ENCODE measurements around the gene PGM2L1.

PGM2L1 gene

DNA sequence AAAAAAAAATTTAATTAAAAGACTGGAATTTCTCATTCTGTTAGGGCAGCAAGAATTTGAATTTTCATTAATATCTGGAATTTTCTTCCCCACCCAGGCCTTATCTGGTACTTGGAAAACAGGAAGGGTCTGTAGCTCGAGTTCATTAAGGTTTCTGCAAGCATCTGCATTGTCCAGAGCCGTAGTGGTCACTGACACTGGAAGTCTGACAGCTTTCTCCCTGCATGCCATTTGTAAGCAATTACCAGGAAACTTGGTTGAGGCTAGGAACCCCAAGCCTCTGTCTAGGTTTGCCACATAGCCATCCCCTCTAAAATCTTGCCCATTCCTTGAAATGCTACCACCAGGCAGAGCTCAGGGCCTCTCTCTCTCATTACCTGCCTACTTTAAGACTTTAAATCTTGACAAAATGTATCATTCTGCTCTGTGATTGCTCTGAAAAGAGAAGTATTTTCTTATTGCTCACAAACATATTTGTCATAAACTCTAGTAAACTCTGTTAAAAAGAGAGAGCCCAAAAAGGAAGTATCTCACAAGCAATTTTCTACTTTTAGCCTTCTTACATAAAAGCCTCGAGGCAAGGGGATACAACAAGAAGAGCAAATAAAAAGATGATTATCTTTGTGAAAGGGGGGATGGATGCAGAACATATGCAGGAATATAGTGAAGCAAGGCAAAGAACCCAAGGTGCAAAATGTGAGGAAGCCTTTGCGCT is 5.5 kb upstream of the PGM2L1 start:
- Histone ChIP-seq H3K4me3 (ENCODE audit: insufficient read depth, low read depth, low read length) (no peak overlapping the region), H3K36me3 (ENCODE audit: control insufficient read depth, insufficient read depth, low read length) (no peaks in the 10 kb centered on the region), H3K9me3 (ENCODE audit: control insufficient read depth, low read length) (no peaks in the 10 kb centered on the region), H3K27me3 (ENCODE audit: control insufficient read depth, insufficient read depth, low read length, poor library complexity, severe bottlenecking) (no peaks in the 10 kb centered on the region), H3K4me1 (ENCODE audit: control insufficient read depth, insufficient read depth, low read length) (no peaks in the 10 kb centered on the region), H3K27ac (ENCODE audit: insufficient read depth, low read depth, low read length, poor library complexity, severe bottlenecking) (no peak overlapping the region)
- 90 to 92% methylated on average over 4 of the region's 4 CpGs for WGBS, 2 experiments

DNA sequence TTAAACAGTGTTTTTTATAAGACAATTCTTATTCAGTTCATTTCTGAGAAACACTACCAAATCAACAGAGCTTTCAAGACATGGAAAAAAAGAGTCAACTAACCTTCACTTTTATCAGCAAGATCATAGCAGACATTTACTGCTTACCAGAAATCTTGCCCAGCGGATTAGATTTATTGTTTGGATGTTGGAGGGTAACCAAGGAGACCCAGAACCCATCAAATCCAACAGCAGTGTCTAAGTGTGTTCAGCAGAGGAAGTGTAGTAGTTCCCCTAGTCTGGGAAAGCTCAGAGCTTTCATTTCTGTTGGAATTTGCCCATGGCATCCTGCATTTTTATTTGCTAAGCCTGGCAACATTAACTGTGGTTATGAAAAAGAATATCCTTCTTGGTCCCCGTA is 2.4 kb upstream of the PGM2L1 start:
- Histone ChIP-seq H3K36me3 (ENCODE audit: control insufficient read depth, insufficient read depth, low read length) (no peaks in the 10 kb centered on the region), H3K4me1 (ENCODE audit: control insufficient read depth, insufficient read depth, low read length) (no peaks in the 10 kb centered on the region), H3K27me3 (ENCODE audit: control insufficient read depth, insufficient read depth, low read length, poor library complexity, severe bottlenecking) (no peaks in the 10 kb centered on the region), H3K4me3 (ENCODE audit: insufficient read depth, low read depth, low read length) (no peak overlapping the region), H3K27ac (ENCODE audit: insufficient read depth, low read depth, low read length, poor library complexity, severe bottlenecking) (no peak overlapping the region), H3K9me3 (ENCODE audit: control insufficient read depth, low read length) (no peaks in the 10 kb centered on the region)
- 94 to 100% methylated on average over 1 to 2 of the region's 2 CpGs for WGBS, 2 experiments

DNA sequence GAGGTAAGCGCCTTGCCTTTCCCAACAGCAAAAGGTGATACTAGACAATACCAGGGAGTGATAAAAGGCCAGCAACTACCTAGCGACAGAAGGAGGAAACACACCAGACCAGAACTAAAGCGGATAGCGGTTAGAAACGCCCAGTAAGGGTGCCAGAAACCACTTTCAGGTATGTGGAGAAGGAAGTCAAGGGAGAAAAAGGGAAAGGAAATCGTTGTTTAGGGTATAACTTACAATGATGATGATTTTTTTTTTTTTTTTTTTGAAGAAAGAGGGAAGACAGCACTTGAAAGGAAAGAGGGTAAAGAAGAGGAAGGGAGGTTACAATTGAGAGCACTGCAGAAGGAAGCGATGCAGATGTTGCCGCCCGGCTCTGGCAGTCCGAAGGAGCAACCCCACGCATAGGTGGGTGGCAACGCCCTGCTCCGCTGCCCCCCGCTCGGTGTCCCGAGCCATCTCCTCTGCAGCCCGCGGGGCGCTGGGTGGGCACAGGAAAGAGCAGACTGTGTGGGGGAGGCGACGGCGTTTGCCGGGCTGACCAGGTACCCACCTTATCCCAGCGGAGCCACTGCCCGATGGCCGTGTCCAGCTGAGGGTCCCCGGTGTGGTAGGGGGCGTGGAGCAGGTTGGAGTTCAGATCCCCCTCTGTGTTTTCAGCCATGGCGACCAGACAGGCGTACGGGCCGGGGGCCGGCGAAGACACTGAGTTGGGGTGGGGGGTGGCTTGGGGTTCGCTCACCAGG is 561 bp downstream of the PGM2L1 start:
- peak overlapping the region; percentile 79 for H3K4me3 ChIP-seq (ENCODE audit: insufficient read depth, low read depth, low read length)
- H3K4me1 ChIP-seq (ENCODE audit: control insufficient read depth, insufficient read depth, low read length) = no peaks in the 10 kb centered on the region
- no peaks in the 10 kb centered on the region for H3K36me3 ChIP-seq (ENCODE audit: control insufficient read depth, insufficient read depth, low read length)
- no peaks in the 10 kb centered on the region for H3K27me3 ChIP-seq (ENCODE audit: control insufficient read depth, insufficient read depth, low read length, poor library complexity, severe bottlenecking)
- no peaks in the 10 kb centered on the region for H3K9me3 ChIP-seq (ENCODE audit: control insufficient read depth, low read length)
- 1 to 2% methylated on average over 35 of the region's 35 CpGs for WGBS, 2 experiments
- no peak overlapping the region for H3K27ac ChIP-seq (ENCODE audit: insufficient read depth, low read depth, low read length, poor library complexity, severe bottlenecking)

DNA sequence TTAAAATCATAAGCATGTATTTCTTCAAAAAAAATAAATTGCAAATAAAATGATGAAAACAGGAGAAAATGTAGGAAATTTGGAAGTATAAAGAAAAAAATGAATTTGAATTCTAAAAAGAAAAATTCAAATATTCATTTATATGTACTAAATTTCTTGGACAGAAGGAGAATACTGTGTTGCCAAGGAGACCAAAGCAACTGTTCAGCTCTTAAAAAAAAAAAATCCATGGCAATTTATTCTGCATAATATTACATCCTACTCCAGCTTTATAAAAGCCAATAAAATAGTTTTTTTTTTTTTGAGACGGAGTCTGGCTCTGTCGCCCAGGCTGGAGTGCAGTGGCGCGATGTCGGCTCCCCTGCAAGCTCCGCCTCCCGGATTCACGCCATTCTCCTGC is 6.0 kb downstream of the PGM2L1 start:
- H3K9me3 ChIP-seq (ENCODE audit: control insufficient read depth, low read length) = no peaks in the 10 kb centered on the region
- no peak overlapping the region for H3K27ac ChIP-seq (ENCODE audit: insufficient read depth, low read depth, low read length, poor library complexity, severe bottlenecking)
- WGBS, 2 experiments = 91 to 97% methylated on average over 8 of the region's 8 CpGs
- H3K4me1 ChIP-seq (ENCODE audit: control insufficient read depth, insufficient read depth, low read length) = no peaks in the 10 kb centered on the region
- no peaks in the 10 kb centered on the region for H3K36me3 ChIP-seq (ENCODE audit: control insufficient read depth, insufficient read depth, low read length)
- H3K4me3 ChIP-seq (ENCODE audit: insufficient read depth, low read depth, low read length) = no peak overlapping the region
- H3K27me3 ChIP-seq (ENCODE audit: control insufficient read depth, insufficient read depth, low read length, poor library complexity, severe bottlenecking) = no peaks in the 10 kb centered on the region

DNA sequence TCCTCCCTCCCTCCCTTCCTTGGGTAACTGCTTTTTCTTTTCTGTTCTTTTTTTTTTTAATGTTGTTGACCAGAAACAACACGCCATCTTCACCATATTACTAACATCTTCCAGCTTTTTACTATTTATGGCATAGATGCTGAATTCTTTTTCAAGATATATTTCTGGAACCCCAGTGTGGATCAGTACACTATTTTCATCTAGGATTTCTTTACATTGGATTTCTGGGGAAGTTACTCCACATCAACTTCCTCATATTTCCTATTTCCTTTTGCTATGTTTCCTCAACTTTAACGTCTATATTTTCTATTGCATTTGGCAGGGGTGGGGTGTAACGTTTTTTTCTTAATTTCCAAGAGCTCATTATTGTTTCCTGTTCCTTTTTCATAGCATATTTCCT is 7.0 kb downstream of the PGM2L1 start:
- 81% methylated on average over 3 of the region's 3 CpGs; no CpG with 5 or more reads in 1 of the 2 experiments for WGBS, 2 experiments
- H3K36me3 ChIP-seq (ENCODE audit: control insufficient read depth, insufficient read depth, low read length) = no peaks in the 10 kb centered on the region

DNA sequence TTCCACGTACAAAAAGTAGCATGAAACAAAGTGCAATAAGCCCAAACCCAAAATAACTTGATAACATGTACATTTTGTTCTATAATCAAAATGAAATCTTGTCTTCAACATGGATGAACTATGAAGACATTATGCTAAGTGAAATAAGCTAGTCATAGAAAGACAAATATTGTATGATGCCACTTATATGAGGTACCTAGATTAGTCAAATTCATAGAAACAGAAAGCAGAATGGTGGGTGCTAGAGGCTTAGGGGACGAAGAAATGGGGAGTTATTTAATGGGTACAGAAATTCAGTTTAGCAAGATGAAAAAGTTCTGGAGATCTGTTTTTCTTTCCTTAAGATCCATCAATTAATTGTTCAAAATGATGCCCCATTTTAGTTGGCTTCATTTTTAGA is 7.5 kb downstream of the PGM2L1 start:
- no peaks in the 10 kb centered on the region for H3K4me1 ChIP-seq (ENCODE audit: control insufficient read depth, insufficient read depth, low read length)
- 88 to 92% methylated on average over 1 to 2 of the region's 2 CpGs for WGBS, 2 experiments
- no peaks in the 10 kb centered on the region for H3K9me3 ChIP-seq (ENCODE audit: control insufficient read depth, low read length)

More for the DNA sequence above, 7.0 kb downstream of the PGM2L1 start:
- H3K4me3 ChIP-seq (ENCODE audit: insufficient read depth, low read depth, low read length) = no peak overlapping the region
- no peaks in the 10 kb centered on the region for H3K9me3 ChIP-seq (ENCODE audit: control insufficient read depth, low read length)
- no peaks in the 10 kb centered on the region for H3K27me3 ChIP-seq (ENCODE audit: control insufficient read depth, insufficient read depth, low read length, poor library complexity, severe bottlenecking)
- no peak overlapping the region for H3K27ac ChIP-seq (ENCODE audit: insufficient read depth, low read depth, low read length, poor library complexity, severe bottlenecking)
- H3K4me1 ChIP-seq (ENCODE audit: control insufficient read depth, insufficient read depth, low read length) = no peaks in the 10 kb centered on the region

DNA sequence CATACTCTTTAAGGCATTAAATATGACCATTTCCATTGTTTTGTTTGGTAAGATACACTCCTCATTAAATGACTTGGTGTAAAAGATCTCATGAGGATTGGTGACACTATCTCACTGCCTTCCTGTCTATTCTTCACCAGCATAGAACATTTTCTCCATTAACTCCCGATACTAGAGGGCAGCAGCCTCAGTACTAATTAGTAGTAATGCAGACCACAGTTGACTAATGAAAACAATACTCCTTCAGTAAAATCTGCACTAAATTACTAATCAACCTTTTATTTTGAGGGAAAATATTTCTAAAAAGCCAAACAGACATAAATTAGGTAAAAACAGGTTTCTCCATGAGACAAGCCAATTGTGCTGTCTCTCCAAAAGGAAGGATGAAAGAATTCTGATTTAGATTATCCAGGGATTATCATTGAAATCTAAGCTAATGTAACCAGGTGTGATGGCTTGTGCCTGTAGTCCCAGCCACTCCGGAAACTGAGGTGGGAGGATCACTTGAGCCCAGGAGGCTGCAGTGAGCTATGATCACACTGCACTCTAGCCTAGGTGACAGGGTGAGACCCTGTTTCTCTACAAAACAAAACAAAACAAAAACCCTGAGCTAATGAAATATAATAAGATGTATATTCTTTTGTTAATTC is 9.4 kb downstream of the PGM2L1 start:
- Histone ChIP-seq H3K4me1 (ENCODE audit: control insufficient read depth, insufficient read depth, low read length) (no peaks in the 10 kb centered on the region), H3K27me3 (ENCODE audit: control insufficient read depth, insufficient read depth, low read length, poor library complexity, severe bottlenecking) (no peaks in the 10 kb centered on the region), H3K9me3 (ENCODE audit: control insufficient read depth, low read length) (no peaks in the 10 kb centered on the region), H3K27ac (ENCODE audit: insufficient read depth, low read depth, low read length, poor library complexity, severe bottlenecking) (no peak overlapping the region), H3K36me3 (ENCODE audit: control insufficient read depth, insufficient read depth, low read length) (no peaks in the 10 kb centered on the region), H3K4me3 (ENCODE audit: insufficient read depth, low read depth, low read length) (no peak overlapping the region)
- 6 to 7% methylated on average over 2 of the region's 2 CpGs for WGBS, 2 experiments

More for the DNA sequence above, 7.5 kb downstream of the PGM2L1 start:
- H3K36me3 ChIP-seq (ENCODE audit: control insufficient read depth, insufficient read depth, low read length) = no peaks in the 10 kb centered on the region
- H3K4me3 ChIP-seq (ENCODE audit: insufficient read depth, low read depth, low read length) = no peak overlapping the region
- H3K27me3 ChIP-seq (ENCODE audit: control insufficient read depth, insufficient read depth, low read length, poor library complexity, severe bottlenecking) = no peaks in the 10 kb centered on the region
- H3K27ac ChIP-seq (ENCODE audit: insufficient read depth, low read depth, low read length, poor library complexity, severe bottlenecking) = no peak overlapping the region

DNA sequence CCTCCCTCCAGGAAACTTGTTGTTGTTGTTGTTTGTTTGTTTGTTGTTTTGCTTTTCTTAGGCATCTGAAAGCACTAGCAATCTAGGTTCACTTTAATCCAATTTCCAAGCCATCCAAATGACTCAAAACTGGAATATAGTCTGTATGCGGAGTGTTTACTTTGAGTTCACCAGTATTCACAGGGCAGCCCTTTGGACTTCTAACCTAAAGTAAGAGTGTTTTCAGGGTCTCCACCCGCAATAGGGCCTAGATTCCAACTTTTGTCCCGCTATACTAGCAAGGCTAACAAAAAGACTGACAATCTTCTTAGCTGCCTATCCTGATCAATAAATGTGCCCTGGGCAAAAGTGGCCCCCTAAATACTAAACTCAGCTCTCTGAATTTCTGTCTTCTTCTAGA is 13.6 kb downstream of the PGM2L1 start:
- no peaks in the 10 kb centered on the region for H3K27me3 ChIP-seq (ENCODE audit: control insufficient read depth, insufficient read depth, low read length, poor library complexity, severe bottlenecking)
- no peaks in the 10 kb centered on the region for H3K4me1 ChIP-seq (ENCODE audit: control insufficient read depth, insufficient read depth, low read length)
- no peaks in the 10 kb centered on the region for H3K36me3 ChIP-seq (ENCODE audit: control insufficient read depth, insufficient read depth, low read length)
- 90 to 93% methylated on average over 3 of the region's 3 CpGs for WGBS, 2 experiments
- H3K27ac ChIP-seq (ENCODE audit: insufficient read depth, low read depth, low read length, poor library complexity, severe bottlenecking) = no peak overlapping the region
- H3K9me3 ChIP-seq (ENCODE audit: control insufficient read depth, low read length) = no peaks in the 10 kb centered on the region
- no peak overlapping the region for H3K4me3 ChIP-seq (ENCODE audit: insufficient read depth, low read depth, low read length)

DNA sequence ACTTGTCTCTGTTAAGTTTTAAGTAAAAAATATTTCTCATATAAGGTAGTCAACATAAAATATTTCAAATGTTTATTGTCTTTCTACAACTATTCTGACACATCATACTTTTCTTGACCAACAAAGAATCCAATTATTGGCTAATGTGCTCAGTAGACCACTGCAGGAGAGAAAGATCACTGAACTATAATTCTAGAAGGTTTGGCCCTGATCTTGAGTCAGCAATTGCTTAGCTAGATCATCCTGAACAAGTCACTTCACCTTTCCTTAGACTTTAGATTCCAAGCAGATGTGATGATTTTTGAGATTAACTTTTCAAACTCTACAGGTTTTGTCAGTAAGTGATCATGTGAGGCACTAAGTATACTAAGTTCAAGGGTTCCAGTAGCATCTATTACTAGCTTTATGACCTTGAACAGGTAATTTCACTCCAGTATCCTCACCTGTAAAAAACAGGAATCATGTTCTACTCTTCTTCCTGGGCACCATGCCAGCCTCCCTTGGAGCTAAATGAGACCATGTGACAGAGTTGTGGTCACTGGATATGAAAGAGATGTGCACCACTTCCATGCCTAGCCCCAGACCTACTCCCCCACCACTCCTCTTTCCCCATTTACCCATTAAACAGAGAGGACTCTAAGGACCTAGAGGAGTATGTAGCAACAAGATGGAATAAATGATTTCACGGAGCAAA is 17.3 kb downstream of the PGM2L1 start:
- Histone ChIP-seq H3K4me3 (ENCODE audit: insufficient read depth, low read depth, low read length) (no peak overlapping the region), H3K27me3 (ENCODE audit: control insufficient read depth, insufficient read depth, low read length, poor library complexity, severe bottlenecking) (no peaks in the 10 kb centered on the region), H3K27ac (ENCODE audit: insufficient read depth, low read depth, low read length, poor library complexity, severe bottlenecking) (no peak overlapping the region), H3K9me3 (ENCODE audit: control insufficient read depth, low read length) (no peaks in the 10 kb centered on the region), H3K36me3 (ENCODE audit: control insufficient read depth, insufficient read depth, low read length) (no peaks in the 10 kb centered on the region), H3K4me1 (ENCODE audit: control insufficient read depth, insufficient read depth, low read length) (no peaks in the 10 kb centered on the region)
- WGBS, 2 experiments = 100% methylated on average over 1 of the region's 1 CpG; no CpG with 5 or more reads in 1 of the 2 experiments

DNA sequence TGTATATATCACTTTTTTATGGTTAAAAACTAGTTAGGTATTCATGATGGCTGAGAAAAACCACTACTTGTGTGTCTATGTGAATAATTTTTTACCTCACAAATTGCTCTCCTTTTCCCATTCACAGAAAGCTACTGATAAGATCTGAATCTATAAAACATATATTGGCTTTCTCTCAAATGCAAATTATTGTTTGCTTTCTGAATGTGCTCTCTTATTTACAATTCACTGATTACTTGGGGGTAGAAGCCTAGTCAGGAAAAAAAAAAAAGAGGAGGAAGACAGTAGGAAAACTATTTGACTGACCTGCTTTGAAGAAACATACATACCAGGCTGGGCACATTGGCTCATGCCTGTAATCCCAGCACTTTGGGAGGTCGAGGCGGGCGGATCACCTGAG is 20.5 kb downstream of the PGM2L1 start:
- Histone ChIP-seq H3K4me3 (ENCODE audit: insufficient read depth, low read depth, low read length) (no peak overlapping the region), H3K9me3 (ENCODE audit: control insufficient read depth, low read length) (no peaks in the 10 kb centered on the region), H3K36me3 (ENCODE audit: control insufficient read depth, insufficient read depth, low read length) (no peaks in the 10 kb centered on the region), H3K27ac (ENCODE audit: insufficient read depth, low read depth, low read length, poor library complexity, severe bottlenecking) (no peak overlapping the region), H3K27me3 (ENCODE audit: control insufficient read depth, insufficient read depth, low read length, poor library complexity, severe bottlenecking) (no peaks in the 10 kb centered on the region), H3K4me1 (ENCODE audit: control insufficient read depth, insufficient read depth, low read length) (no peaks in the 10 kb centered on the region)
- WGBS, 2 experiments = 67 to 91% methylated on average over 3 of the region's 3 CpGs

All from ectodermal cell (in vitro differentiated cells).